ENCODE measurements around the gene KAT2B. TPM values are rescaled to one million over a fixed set of nuclear protein-coding genes. Genes with fewer than 3 reads are reported as not detected.

KAT2B gene
- total RNA-seq, 1 donor from 2014 or later: 94.3 TPM

DNA sequence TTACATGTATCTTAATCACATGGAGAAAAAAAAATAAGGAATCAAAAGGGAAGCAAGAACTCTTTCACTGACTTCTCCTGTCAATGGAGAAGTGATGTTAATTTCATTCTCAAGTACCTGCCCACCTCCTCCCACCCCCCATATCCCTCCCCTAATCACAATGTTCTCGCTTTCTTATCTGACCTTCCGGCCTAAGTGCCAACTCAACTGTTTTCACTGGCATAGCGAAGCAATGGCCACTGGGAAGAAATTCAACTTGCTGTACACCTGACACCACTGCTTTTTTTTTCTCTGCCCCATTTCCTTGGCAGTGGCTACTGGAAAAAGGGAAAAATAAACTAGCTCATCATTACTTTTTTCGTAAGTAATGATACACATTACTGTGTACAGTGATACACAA is 142.0 kb downstream of the KAT2B start:
- TF ChIP-seq, protein P1, sequence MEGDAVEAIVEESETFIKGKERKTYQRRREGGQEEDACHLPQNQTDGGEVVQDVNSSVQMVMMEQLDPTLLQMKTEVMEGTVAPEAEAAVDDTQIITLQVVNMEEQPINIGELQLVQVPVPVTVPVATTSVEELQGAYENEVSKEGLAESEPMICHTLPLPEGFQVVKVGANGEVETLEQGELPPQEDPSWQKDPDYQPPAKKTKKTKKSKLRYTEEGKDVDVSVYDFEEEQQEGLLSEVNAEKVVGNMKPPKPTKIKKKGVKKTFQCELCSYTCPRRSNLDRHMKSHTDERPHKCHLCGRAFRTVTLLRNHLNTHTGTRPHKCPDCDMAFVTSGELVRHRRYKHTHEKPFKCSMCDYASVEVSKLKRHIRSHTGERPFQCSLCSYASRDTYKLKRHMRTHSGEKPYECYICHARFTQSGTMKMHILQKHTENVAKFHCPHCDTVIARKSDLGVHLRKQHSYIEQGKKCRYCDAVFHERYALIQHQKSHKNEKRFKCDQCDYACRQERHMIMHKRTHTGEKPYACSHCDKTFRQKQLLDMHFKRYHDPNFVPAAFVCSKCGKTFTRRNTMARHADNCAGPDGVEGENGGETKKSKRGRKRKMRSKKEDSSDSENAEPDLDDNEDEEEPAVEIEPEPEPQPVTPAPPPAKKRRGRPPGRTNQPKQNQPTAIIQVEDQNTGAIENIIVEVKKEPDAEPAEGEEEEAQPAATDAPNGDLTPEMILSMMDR (IDR thresholded peaks at IDR 0.05; ENCODE audit: borderline replicate concordance): no peak
- Histone ChIP-seq H3K36me3 (no peaks in the 10 kb centered on the region), H3K9me3 (replicated peaks) (no peaks in the 10 kb centered on the region), H3K4me3 (no peak overlapping the region), H3K27ac (replicated peaks) (peak overlapping the region; percentile 82), H3K4me1 (peaks cover 28% of the 10 kb centered on the region), H3K27me3 (ENCODE audit: low read depth) (no peaks in the 10 kb centered on the region)
- intact Hi-C loops (cut with micrococcal nuclease): no loop called here
- DNase-seq: no peak

DNA sequence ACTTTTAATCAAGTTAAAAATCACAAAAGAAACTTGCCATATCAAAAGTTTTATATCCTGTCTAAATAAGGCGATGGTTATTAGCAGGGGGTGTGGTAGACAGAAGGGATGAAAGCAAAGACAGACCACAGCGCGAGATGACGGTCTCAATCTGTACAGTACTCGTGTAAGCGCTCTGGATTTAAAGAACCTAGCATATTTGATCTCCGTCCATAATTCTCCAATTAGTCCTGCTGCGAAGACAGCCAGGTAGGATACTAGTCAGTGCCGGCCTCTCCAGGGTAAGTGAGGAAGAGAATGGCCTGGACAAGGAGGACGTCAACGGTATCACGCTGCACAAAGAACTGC is 145.1 kb downstream of the KAT2B start:
- Histone ChIP-seq H3K4me3 (peak overlapping the region; percentile 73), H3K36me3 (no peaks in the 10 kb centered on the region), H3K27me3 (ENCODE audit: low read depth) (no peaks in the 10 kb centered on the region), H3K4me1 (peaks cover 34% of the 10 kb centered on the region), H3K9me3 (replicated peaks) (no peaks in the 10 kb centered on the region), H3K27ac (replicated peaks) (no peak overlapping the region)
- no peak for DNase-seq
- TF ChIP-seq, protein P1 (IDR thresholded peaks at IDR 0.05; ENCODE audit: borderline replicate concordance): no peak
- intact Hi-C loops (cut with micrococcal nuclease): no loop called here

DNA sequence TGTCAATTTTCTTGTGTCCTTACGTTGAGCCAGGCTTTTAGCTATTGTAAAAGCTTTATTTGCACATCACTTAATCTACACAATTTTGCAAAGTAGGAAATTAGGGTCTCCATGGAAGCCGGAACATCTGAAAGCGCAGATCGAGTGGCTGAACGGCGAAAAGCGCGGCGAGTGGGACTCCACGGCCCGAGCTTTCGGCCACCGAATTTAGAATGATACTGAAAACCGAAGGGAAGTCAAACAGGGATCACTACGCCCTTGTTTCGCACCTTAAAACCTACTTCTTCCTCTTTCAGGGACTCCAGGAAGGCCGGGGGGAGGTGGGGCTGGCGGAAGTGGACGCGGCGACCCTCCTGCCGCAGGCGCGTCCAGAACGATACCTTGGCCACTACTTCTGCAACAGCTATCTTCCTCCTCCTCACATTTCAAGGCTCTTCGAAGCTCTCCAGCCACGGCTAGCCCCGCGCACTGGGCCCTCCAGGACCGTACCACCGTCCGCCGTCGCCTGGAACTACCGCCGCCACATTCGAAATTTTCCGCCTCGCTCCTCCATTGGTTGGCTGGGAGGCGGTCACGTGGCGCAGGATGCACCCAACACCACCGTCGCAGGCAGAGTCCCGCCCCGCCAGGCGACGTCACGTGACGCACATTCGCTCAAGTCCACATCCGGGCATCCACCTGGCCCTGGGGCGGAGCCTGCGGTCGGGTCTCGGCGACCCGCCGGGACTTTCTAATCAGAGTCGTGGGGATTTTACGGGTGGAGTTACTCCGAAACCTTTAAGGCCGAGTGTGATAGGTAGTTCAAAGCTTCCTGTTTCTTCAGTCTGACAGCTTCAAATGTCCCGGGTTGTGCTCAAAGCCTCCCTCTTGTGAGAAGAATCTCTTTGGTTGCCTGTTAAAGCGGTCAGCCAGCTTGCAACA is 145.7 kb downstream of the KAT2B start, which contains the start of gene SGO1:
SGO1 (minus strand) TSS at position 528 of the 921 bp plus-strand sequence. CDS start 2,179 bp downstream, outside the sequence.
- H3K27me3 ChIP-seq (ENCODE audit: low read depth): no peaks in the 10 kb centered on the region
- intact Hi-C loops (cut with micrococcal nuclease): no loop called here
- peak within 1 kb of the TSS; percentile 93 for H3K27ac ChIP-seq (replicated peaks)
- H3K9me3 ChIP-seq (replicated peaks): no peaks in the 10 kb centered on the region
- TF ChIP-seq, protein P1 (IDR thresholded peaks at IDR 0.05; ENCODE audit: borderline replicate concordance): no peak
- no peaks in the 10 kb centered on the region for H3K36me3 ChIP-seq
- H3K4me1 ChIP-seq: peaks cover 34% of the 10 kb centered on the region
- H3K4me3 ChIP-seq: peak within 1 kb of the TSS; percentile 73
- peak; percentile 100 for DNase-seq

DNA sequence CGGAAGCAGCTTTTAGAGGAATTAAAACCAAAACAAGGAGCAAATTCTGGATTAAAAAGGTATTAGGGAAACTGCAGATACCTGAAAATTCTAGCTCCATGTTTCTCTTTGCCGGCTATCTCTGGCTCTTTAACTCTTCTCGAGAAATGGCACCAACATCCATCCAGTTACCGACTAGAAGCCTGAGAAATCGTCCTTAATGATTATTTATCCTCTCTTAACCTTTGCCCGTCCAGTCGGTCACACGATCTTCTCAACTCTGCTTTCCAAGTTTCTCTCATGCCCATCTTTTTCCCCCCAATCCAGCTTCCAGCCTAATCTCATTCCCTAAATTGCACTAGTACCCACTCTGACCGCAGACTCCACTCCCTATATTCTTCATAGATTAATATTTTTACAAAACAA is 146.4 kb downstream of the KAT2B start:
- TF ChIP-seq, protein P1 (IDR thresholded peaks at IDR 0.05; ENCODE audit: borderline replicate concordance): no peak
- Histone ChIP-seq H3K27ac (replicated peaks) (peak overlapping the region; percentile 93), H3K4me3 (peak overlapping the region; percentile 73), H3K9me3 (replicated peaks) (no peaks in the 10 kb centered on the region), H3K4me1 (peaks cover 32% of the 10 kb centered on the region), H3K36me3 (no peaks in the 10 kb centered on the region), H3K27me3 (ENCODE audit: low read depth) (no peaks in the 10 kb centered on the region)
- DNase-seq: no peak
- intact Hi-C loops (cut with micrococcal nuclease): no loop called here

DNA sequence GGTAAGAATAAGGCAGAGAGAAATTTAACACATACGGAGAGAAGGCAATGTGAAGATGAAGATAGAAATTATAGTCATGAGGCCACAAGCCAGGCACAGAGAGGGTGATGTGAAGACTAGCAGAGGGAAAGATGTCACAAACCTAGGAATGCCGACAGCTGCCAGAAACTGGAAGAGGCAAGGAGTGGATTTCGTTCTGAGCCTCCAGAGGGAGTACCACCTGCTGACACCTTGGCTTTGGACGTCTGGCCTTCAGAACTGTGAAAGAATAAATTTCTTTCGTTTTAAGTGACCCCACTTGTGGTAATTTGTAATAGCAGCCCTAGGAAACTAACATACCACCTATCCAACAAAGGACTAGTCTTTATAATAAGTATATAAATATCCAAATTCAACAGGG is 150.7 kb downstream of the KAT2B start:
- intact Hi-C loops (cut with micrococcal nuclease): no loop called here
- Histone ChIP-seq H3K4me1 (peaks cover 13% of the 10 kb centered on the region), H3K4me3 (no peak overlapping the region), H3K27ac (replicated peaks) (no peak overlapping the region), H3K9me3 (replicated peaks) (no peaks in the 10 kb centered on the region), H3K27me3 (ENCODE audit: low read depth) (no peaks in the 10 kb centered on the region), H3K36me3 (no peaks in the 10 kb centered on the region)
- DNase-seq: no peak
- TF ChIP-seq, protein P1 (IDR thresholded peaks at IDR 0.05; ENCODE audit: borderline replicate concordance): no peak
